ENCODE results near the gene PPM1E. TPM values are rescaled to one million over a fixed set of nuclear protein-coding genes. Genes with fewer than 3 reads are reported as not detected.
"Not testable (repeated sequence)": the region's sequence is repeated elsewhere in the genome, so short reads cannot be mapped to it uniquely, and the experiment has no call there.

PPM1E gene
- total RNA-seq, 4 donors from 2014 or later = 0.19 to 0.48 (median 0.46) TPM; not detected in 1

- TF ChIP-seq, protein P1, sequence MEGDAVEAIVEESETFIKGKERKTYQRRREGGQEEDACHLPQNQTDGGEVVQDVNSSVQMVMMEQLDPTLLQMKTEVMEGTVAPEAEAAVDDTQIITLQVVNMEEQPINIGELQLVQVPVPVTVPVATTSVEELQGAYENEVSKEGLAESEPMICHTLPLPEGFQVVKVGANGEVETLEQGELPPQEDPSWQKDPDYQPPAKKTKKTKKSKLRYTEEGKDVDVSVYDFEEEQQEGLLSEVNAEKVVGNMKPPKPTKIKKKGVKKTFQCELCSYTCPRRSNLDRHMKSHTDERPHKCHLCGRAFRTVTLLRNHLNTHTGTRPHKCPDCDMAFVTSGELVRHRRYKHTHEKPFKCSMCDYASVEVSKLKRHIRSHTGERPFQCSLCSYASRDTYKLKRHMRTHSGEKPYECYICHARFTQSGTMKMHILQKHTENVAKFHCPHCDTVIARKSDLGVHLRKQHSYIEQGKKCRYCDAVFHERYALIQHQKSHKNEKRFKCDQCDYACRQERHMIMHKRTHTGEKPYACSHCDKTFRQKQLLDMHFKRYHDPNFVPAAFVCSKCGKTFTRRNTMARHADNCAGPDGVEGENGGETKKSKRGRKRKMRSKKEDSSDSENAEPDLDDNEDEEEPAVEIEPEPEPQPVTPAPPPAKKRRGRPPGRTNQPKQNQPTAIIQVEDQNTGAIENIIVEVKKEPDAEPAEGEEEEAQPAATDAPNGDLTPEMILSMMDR (IDR thresholded peaks at IDR 0.05) = no peak
- DNase-seq (ENCODE audit: low spot score) (no peak), ATAC-seq (ENCODE audit: low FRiP score) (no peak)
Measured at GRCh38 chr17:58947411-58947810, 191.8 kb downstream of the PPM1E start.

DNA sequence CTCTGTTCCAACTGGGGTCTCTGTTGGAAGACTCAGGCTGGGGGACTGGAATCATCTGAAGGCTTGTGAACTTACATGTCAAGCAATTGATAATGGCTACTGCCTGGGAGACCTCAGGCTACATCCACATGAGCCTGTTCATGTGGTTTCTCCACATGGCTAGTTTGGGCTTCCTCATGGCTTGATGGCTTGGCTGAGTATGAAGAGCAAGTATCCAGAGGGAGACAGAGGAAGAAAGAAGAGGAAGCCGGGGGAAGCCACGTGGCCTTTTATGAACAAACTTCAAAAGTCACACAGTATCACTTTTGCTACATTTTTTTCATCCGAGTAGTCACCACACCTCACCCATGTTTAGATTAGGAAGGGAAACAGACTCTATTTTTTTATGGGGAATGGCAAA, 192.2 kb downstream of the PPM1E start:
- no peak for DNase-seq (ENCODE audit: low spot score)
- TF ChIP-seq, protein P1 (IDR thresholded peaks at IDR 0.05) = no peak
- no peak for ATAC-seq (ENCODE audit: low FRiP score)

GRCh38 chr17:58954358-58954757, 198.7 kb downstream of the PPM1E start:
- not testable (repeated sequence) for DNase-seq (ENCODE audit: low spot score)

DNA sequence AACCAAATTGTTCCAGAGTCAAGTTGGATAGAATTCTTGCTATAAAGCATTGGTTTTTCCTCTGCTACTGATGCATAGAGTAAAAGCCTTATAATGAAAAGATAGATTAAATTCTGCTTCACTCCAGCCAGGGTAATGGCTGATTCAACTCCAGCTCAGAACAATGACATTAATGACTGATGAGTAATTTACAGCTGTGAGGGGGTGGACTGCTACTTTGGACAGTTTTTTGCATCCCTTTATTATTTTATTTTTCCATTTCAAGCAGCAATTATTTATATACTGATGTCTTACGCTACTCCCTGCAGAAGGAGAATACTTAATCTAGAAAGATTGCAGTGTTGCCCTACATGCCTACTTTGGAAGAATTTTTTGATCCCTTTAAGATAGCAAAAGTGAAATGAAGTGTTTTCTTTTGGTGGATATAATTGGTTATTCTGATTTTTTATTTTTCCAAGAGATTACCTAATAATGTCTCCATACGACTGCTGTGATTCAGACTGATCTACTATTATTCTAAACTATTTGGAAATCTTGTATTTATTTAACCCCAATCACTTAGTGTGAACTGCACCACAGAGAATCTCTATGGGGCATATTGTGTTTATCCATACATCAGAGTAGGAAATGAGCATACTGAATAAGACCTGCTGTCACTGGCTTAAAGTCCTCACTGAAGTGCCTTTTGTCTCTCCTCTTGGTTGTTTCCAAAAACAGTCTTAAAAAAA, 201.5 kb downstream of the PPM1E start:
- ATAC-seq (ENCODE audit: low FRiP score) (no peak), DNase-seq (ENCODE audit: low spot score) (no peak)
- TF ChIP-seq, protein P1 (IDR thresholded peaks at IDR 0.05) = no peak

More at GRCh38 chr17:58954358-58954757, 198.7 kb downstream of the PPM1E start:
- ATAC-seq (ENCODE audit: low FRiP score) = not testable (repeated sequence)

DNA sequence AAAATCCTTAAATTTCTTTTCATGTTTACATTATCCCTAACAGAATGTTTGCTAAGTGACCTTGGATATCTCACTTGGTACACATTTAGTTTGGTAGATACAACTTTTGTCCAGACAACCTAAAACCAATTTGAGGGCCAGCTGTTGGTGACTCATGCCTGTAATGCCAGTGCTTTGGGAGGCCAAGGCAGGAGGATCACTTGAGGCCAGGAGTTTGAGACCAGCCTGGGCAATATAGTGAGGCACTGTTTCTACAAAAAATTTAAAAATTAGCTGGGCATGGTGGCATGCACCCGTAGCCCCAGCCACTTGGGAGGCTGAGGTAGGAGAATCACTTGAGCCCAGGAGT, 202.0 kb downstream of the PPM1E start:
- ATAC-seq (ENCODE audit: low FRiP score); DNase-seq (ENCODE audit: low spot score): not testable (repeated sequence)

- ATAC-seq (ENCODE audit: low FRiP score) (no peak), DNase-seq (ENCODE audit: low spot score) (no peak)
- TF ChIP-seq, protein P1 (IDR thresholded peaks at IDR 0.05) = no peak
Measured at GRCh38 chr17:58960068-58960467, 204.4 kb downstream of the PPM1E start.

DNA sequence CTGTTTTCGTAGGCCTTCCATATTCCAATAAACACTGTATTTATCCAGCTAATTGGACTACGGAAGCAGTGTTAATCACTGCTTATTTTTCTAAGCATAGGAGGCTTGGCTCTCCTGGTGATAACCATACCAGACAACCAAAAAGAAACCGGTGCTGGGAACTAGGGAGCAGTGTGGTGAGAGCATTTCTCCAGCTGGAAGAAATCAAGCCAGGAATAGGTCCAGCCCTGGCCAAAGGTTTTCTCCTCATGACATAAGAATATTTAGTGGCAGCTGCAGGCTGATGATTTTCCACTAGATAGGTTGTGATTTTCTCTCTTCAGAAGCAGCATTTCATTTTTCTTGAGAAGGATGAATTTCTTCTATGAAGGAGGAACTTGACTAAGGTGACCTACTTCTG, 209.6 kb downstream of the PPM1E start:
- TF ChIP-seq, protein P1 (IDR thresholded peaks at IDR 0.05) = no peak
- ATAC-seq (ENCODE audit: low FRiP score) = no peak
- no peak for DNase-seq (ENCODE audit: low spot score)

GRCh38 chr17:58966208-58966607, 210.6 kb downstream of the PPM1E start:
- DNase-seq (ENCODE audit: low spot score) (no peak), ATAC-seq (ENCODE audit: low FRiP score) (no peak)
- TF ChIP-seq, protein P1 (IDR thresholded peaks at IDR 0.05) = no peak
